CD8-positive, alpha-beta memory T cell (primary cell): Measurements from ENCODE around the gene S100A14. TPM values are rescaled to one million over a fixed set of nuclear protein-coding genes. Genes with fewer than 3 reads are reported as not detected.

Experiments
- CTCF ChIA-PET: fragments of 350-600 bp; sonication (Branson Sonifier 250); formaldehyde crosslinking; loops from one replicate; lab custom pipeline; 2021; ENCODE audit warnings: antibody characterized with exemption; lab: Charles Lee
- POLR2A ChIA-PET: fragments of 350-600 bp; sonication (Branson Sonifier 250); formaldehyde crosslinking; loops from one replicate; lab custom pipeline; 2021; ENCODE audit warnings: antibody characterized with exemption; lab: Charles Lee
- DNase-seq, 5 donors: peaks; one replicate each; pipeline versions ENCODE4 v3.0.0 to v3.0.0-alpha.2; 2020 to 2022; ENCODE audit warnings: mixed read lengths in 1 of 5
- H3K27ac ChIP-seq: one replicate; pipeline ENCODE4 v1.7.0; 2013; ENCODE audit warnings: low read depth, mild to moderate bottlenecking, low read length, moderate library complexity
- H3K27me3 ChIP-seq: 2 replicates; pipeline ENCODE4 v1.7.0; 2013; ENCODE audit warnings: low read length, mild to moderate bottlenecking; ENCODE audit not compliant: insufficient read depth, poor library complexity, severe bottlenecking
- H3K36me3 ChIP-seq: 2 replicates; pipeline ENCODE4 v1.7.0; 2013; ENCODE audit warnings: mild to moderate bottlenecking, low read length, moderate library complexity; ENCODE audit not compliant: insufficient read depth
- H3K4me1 ChIP-seq: 2 replicates; pipeline ENCODE4 v1.7.0; 2013; ENCODE audit warnings: mild to moderate bottlenecking, low read length, moderate library complexity; ENCODE audit not compliant: insufficient read depth
- H3K4me3 ChIP-seq: 2 replicates; pipeline ENCODE4 v1.7.0; 2013; ENCODE audit warnings: mild to moderate bottlenecking, low read length
- H3K9me3 ChIP-seq: 2 replicates; pipeline ENCODE4 v1.7.0; 2013; ENCODE audit warnings: mild to moderate bottlenecking, low read length
- H3K27ac Mint-ChIP-seq, 8 donors: one replicate each; pipeline ENCODE4 v1.8.0; 2020 to 2021; ENCODE audit warnings: mixed read lengths in 8 of 8, mild to moderate bottlenecking in 6 of 8, inconsistent platforms in 3 of 8, moderate library complexity in 3 of 8
- H3K27me3 Mint-ChIP-seq, 2 donors: one replicate each; pipeline ENCODE4 v1.8.0; 2020 to 2021; ENCODE audit warnings: mixed read lengths in 2 of 2, mild to moderate bottlenecking in 1 of 2, moderate library complexity in 1 of 2
- H3K36me3 Mint-ChIP-seq, 3 donors: one replicate each; pipeline ENCODE4 v1.8.0; 2020 to 2021; ENCODE audit warnings: mixed read lengths in 3 of 3, inconsistent platforms in 1 of 3, mild to moderate bottlenecking in 1 of 3
- H3K4me1 Mint-ChIP-seq, 3 donors: one replicate each; pipeline ENCODE4 v1.8.0; 2020 to 2021; ENCODE audit warnings: mixed read lengths in 3 of 3, inconsistent platforms in 1 of 3, mild to moderate bottlenecking in 1 of 3
- H3K4me3 Mint-ChIP-seq, 7 donors: one replicate each; pipeline ENCODE4 v1.8.0; 2020 to 2021; ENCODE audit warnings: mixed read lengths in 7 of 7, mild to moderate bottlenecking in 6 of 7, moderate library complexity in 4 of 7, inconsistent platforms in 2 of 7
- H3K9me3 Mint-ChIP-seq, 5 donors: one replicate each; pipeline ENCODE4 v1.8.0; 2020 to 2022; ENCODE audit warnings: mixed read lengths in 5 of 5, mild to moderate bottlenecking in 3 of 5, moderate library complexity in 2 of 5, inconsistent platforms in 1 of 5
- polyA plus RNA-seq: library from polyadenylated mRNA; unstranded; fragments of 300-500 nt; fragmentation: Illumina TruSeq; gene quantifications from one replicate; pipeline ENCODE4 v1.2.3, GENCODE V29; 2021
- total RNA-seq, 2 experiments: library from RNA; stranded (reverse); gene quantifications; one replicate each; pipeline ENCODE4 v1.2.3, GENCODE V29; 2021

S100A14 gene
- total and polyA plus RNA-seq, 3 experiments from 2014 or later, result not detected

GRCh38 chr1:153613406-153613805 lies 2.7 kb downstream of the S100A14 start:
- ChIA-PET CTCF (no interaction called here), POLR2A (no interaction called here)
- H3K4me3 Mint-ChIP-seq, result no peak overlapping the region

DNA sequence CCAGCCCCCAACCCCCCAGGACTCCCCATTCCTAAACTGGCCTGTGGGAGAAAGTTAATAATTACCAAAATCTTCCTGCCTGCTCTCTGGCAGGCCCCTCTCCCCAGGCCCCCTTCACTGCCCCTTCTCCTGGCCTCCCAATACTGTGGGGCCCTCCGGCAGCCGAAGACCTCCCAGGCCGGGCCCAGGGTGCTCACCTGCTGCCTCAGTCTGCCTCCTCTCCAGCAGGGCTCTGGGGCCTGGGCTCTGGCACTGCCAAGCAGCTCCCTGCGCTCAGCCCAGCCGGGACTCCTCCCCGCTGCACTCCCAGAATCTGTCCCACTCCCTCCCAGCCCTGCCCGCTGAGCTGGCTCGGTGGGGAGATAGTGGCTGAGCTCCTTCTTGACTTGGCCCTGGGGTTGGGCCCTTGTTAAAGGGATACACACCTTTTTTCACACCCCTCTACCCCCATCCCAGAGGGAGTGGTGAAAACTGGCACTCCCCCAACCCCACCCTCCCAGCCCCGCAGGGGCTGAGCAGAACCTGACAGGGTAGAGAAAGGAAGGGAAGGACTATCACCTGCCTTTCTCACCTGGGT lies 3.3 kb downstream of the S100A14 start, which contains the start of gene S100A16:
Gene S100A16 (minus strand): TSS at position 383 of the 577 bp plus-strand sequence. CDS start 4,986 bp downstream, outside the sequence.
- Histone ChIP-seq H3K9me3 (no peaks in the 10 kb centered on the region), H3K36me3 (no peaks in the 10 kb centered on the region), H3K4me1 (no peaks in the 10 kb centered on the region), H3K27me3 (no peaks in the 10 kb centered on the region), H3K27ac (no peak within 1 kb of the TSS), H3K4me3 (no peak within 1 kb of the TSS)
- CTCF ChIA-PET, result no interaction called here
- Mint-ChIP-seq H3K4me1 (peaks cover 0 to 4% (median 0%) of the 10 kb centered on the region in 3 donors), H3K27ac (peak within 1 kb of the TSS in 1 of 8 donors; percentile 54), H3K27me3 (peaks cover 0 to 6% of the 10 kb centered on the region in 2 donors), H3K9me3 (no peaks in the 10 kb centered on the region), H3K4me3 (no peak within 1 kb of the TSS), H3K36me3 (no peaks in the 10 kb centered on the region)
- no peak for DNase-seq
- POLR2A ChIA-PET, result no interaction called here

More at GRCh38 chr1:153613406-153613805, 2.7 kb downstream of the S100A14 start:
- Histone ChIP-seq H3K36me3 (no peaks in the 10 kb centered on the region), H3K9me3 (no peaks in the 10 kb centered on the region), H3K27me3 (no peaks in the 10 kb centered on the region), H3K27ac (no peak overlapping the region), H3K4me1 (no peaks in the 10 kb centered on the region), H3K4me3 (no peak overlapping the region)
- no peak for DNase-seq
- H3K36me3 Mint-ChIP-seq, result no peaks in the 10 kb centered on the region
- H3K27ac Mint-ChIP-seq, result peak overlapping the region in 1 of 8 donors; percentile 54
- no peaks in the 10 kb centered on the region for H3K9me3 Mint-ChIP-seq
- H3K27me3 Mint-ChIP-seq, result peaks cover 0 to 6% of the 10 kb centered on the region in 2 donors
- peaks cover 0 to 4% (median 0%) of the 10 kb centered on the region in 3 donors for H3K4me1 Mint-ChIP-seq

- POLR2A ChIA-PET, result no interaction called here
- Mint-ChIP-seq H3K4me1 (no peaks in the 10 kb centered on the region), H3K27me3 (peaks cover 0 to 4% of the 10 kb centered on the region in 2 donors), H3K4me3 (no peak overlapping the region), H3K36me3 (no peaks in the 10 kb centered on the region), H3K27ac (no peak overlapping the region), H3K9me3 (no peaks in the 10 kb centered on the region)
- Histone ChIP-seq H3K4me3 (no peak overlapping the region), H3K27me3 (no peaks in the 10 kb centered on the region), H3K36me3 (no peaks in the 10 kb centered on the region), H3K9me3 (no peaks in the 10 kb centered on the region), H3K27ac (no peak overlapping the region), H3K4me1 (no peaks in the 10 kb centered on the region)
- DNase-seq, result no peak
- CTCF ChIA-PET, result no interaction called here
These were observed 3.9 kb downstream of the S100A14 start for GRCh38 chr1:153612111-153612754.

GRCh38 chr1:153611356-153611755 lies 4.8 kb downstream of the S100A14 start:
- Histone ChIP-seq H3K4me1 (no peaks in the 10 kb centered on the region), H3K36me3 (no peaks in the 10 kb centered on the region), H3K4me3 (no peak overlapping the region), H3K27ac (no peak overlapping the region), H3K27me3 (no peaks in the 10 kb centered on the region), H3K9me3 (no peaks in the 10 kb centered on the region)
- Mint-ChIP-seq H3K4me3 (no peak overlapping the region), H3K27me3 (peaks cover 0 to 6% of the 10 kb centered on the region in 2 donors), H3K4me1 (no peaks in the 10 kb centered on the region), H3K36me3 (no peaks in the 10 kb centered on the region), H3K27ac (peak overlapping the region in 1 of 8 donors; percentile 35), H3K9me3 (no peaks in the 10 kb centered on the region)
- DNase-seq, result no peak
- POLR2A ChIA-PET, result no interaction called here
- CTCF ChIA-PET, result no interaction called here

GRCh38 chr1:153610811-153611301 lies 5.3 kb downstream of the S100A14 start:
- Mint-ChIP-seq H3K36me3 (no peaks in the 10 kb centered on the region), H3K27me3 (peaks cover 0 to 6% of the 10 kb centered on the region in 2 donors), H3K9me3 (no peaks in the 10 kb centered on the region), H3K4me3 (no peak overlapping the region), H3K27ac (peak overlapping the region in 1 of 8 donors; percentile 90), H3K4me1 (no peaks in the 10 kb centered on the region)
- Histone ChIP-seq H3K9me3 (no peaks in the 10 kb centered on the region), H3K4me1 (no peaks in the 10 kb centered on the region), H3K27ac (no peak overlapping the region), H3K27me3 (no peaks in the 10 kb centered on the region), H3K4me3 (no peak overlapping the region), H3K36me3 (no peaks in the 10 kb centered on the region)
- no peak for DNase-seq
- ChIA-PET CTCF (no interaction called here), POLR2A (interaction anchor here (0.6 kb wide), 1 partner anchor 108 kb away, joined by 3 read pairs; no protein-coding TSS in a partner anchor)

- Histone ChIP-seq H3K4me1 (no peaks in the 10 kb centered on the region), H3K27me3 (no peaks in the 10 kb centered on the region), H3K27ac (no peak overlapping the region), H3K36me3 (no peaks in the 10 kb centered on the region), H3K4me3 (no peak overlapping the region), H3K9me3 (no peaks in the 10 kb centered on the region)
- Mint-ChIP-seq H3K27ac (peak overlapping the region in 1 of 8 donors; percentile 90), H3K27me3 (peaks cover 0 to 4% of the 10 kb centered on the region in 2 donors), H3K4me3 (no peak overlapping the region), H3K36me3 (no peaks in the 10 kb centered on the region), H3K9me3 (no peaks in the 10 kb centered on the region), H3K4me1 (no peaks in the 10 kb centered on the region)
- DNase-seq, result no peak
- POLR2A ChIA-PET, result interaction anchor here (0.6 kb wide), 1 partner anchor 107 kb away, joined by 3 read pairs; no protein-coding TSS in a partner anchor
- CTCF ChIA-PET, result no interaction called here
These were observed 5.8 kb downstream of the S100A14 start for GRCh38 chr1:153610334-153610733.

GRCh38 chr1:153609585-153609907 lies 6.6 kb downstream of the S100A14 start:
- Mint-ChIP-seq H3K36me3 (no peaks in the 10 kb centered on the region), H3K9me3 (no peaks in the 10 kb centered on the region), H3K27me3 (peaks cover 0 to 1% of the 10 kb centered on the region in 2 donors), H3K4me3 (no peak overlapping the region), H3K27ac (peak overlapping the region in 2 of 8 donors; percentile 25 to 73), H3K4me1 (no peaks in the 10 kb centered on the region)
- H3K4me3 ChIP-seq, result no peak overlapping the region
- no peak overlapping the region for H3K27ac ChIP-seq
- ChIA-PET POLR2A (no interaction called here), CTCF (no interaction called here)
- no peak for DNase-seq
- no peaks in the 10 kb centered on the region for H3K4me1 ChIP-seq
- H3K36me3 ChIP-seq, result no peaks in the 10 kb centered on the region
- no peaks in the 10 kb centered on the region for H3K9me3 ChIP-seq
- H3K27me3 ChIP-seq, result no peaks in the 10 kb centered on the region
